Activated CD8-positive, alpha-beta memory T cell treated with anti-CD3 and anti-CD28 coated beads, Interleukin-2, amount 50 U/mL, for 4 hours (primary cell): ENCODE measurements around the gene USP5.

ENCODE experiments used
- DNase-seq: peaks from one replicate; pipeline ENCODE4 v3.0.0-alpha.2; 2020

The USP5 gene, protein sequence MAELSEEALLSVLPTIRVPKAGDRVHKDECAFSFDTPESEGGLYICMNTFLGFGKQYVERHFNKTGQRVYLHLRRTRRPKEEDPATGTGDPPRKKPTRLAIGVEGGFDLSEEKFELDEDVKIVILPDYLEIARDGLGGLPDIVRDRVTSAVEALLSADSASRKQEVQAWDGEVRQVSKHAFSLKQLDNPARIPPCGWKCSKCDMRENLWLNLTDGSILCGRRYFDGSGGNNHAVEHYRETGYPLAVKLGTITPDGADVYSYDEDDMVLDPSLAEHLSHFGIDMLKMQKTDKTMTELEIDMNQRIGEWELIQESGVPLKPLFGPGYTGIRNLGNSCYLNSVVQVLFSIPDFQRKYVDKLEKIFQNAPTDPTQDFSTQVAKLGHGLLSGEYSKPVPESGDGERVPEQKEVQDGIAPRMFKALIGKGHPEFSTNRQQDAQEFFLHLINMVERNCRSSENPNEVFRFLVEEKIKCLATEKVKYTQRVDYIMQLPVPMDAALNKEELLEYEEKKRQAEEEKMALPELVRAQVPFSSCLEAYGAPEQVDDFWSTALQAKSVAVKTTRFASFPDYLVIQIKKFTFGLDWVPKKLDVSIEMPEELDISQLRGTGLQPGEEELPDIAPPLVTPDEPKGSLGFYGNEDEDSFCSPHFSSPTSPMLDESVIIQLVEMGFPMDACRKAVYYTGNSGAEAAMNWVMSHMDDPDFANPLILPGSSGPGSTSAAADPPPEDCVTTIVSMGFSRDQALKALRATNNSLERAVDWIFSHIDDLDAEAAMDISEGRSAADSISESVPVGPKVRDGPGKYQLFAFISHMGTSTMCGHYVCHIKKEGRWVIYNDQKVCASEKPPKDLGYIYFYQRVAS

GRCh38 chr12:6851921-6852650 is at the start of gene USP5:
Gene USP5 (plus strand): TSS chr12:6852150. CDS start chr12:6852180, 30 bp downstream.
- DNase-seq: peak; percentile 96

DNA sequence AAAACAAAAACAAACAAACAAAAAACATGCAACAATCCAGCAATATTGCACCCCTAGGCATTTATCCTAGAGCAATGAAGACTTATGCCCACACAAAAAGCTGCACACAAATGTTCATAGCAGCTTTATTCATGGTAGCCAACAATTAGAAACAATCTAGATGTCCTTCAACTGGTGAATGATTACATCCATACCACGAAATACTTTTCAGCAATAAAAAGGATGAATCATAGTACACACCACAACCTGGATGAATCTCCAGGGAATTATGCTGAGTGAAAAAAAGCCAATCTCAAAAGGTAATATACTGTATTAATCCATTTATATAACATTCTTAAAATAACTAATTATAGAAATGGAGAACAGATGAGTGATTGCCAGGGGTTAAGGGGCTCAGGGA is 44.8 kb upstream of the USP5 start:
- no peak for DNase-seq

- DNase-seq: no peak
These were observed 42.9 kb upstream of the USP5 start for GRCh38 chr12:6809056-6809455.

GRCh38 chr12:6810758-6811157 is 41.2 kb upstream of the USP5 start:
- DNase-seq: no peak

DNA sequence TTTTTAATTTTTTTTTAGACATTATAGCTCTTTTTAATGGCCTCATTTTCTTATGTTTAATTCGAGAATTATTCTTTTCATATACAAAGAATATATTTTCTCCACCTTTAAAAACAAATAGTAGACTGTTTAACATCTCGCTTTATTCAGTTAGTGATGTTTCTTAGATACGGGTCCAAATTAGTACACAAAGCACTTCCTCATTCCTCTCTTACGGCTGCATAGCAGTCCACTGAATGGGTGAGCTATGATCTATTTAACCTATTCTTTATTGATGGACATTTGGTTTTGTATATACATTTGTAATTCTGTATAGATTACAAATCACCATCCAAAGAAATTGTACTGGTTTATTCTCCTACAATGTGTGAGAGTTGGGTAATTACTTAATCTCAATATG is 38.6 kb upstream of the USP5 start:
- DNase-seq: no peak

DNA sequence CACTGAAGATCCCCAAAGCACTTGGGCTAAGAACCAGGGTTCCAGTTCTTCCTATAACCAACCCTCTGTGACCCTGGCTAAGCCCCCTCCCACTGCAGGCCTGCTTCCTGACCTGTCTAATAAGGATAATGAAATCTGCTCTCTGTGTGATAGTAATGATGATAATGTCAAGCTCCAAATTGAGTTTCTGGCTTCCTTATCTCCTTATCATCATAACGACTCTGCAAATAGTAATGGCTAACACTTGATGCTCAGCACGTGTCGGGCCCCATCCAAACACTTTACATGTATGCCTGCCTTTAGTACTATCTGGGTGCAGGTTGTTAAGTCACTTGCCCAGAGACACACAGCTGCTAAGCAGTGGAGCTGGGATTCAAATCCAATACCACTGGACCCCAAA is 35.4 kb upstream of the USP5 start:
- DNase-seq: no peak

- DNase-seq: no peak
These were observed 34.9 kb upstream of the USP5 start for GRCh38 chr12:6817098-6817497.

- DNase-seq: no peak
These were observed 34.2 kb upstream of the USP5 start for GRCh38 chr12:6817662-6818157.

GRCh38 chr12:6818222-6818621 is 33.7 kb upstream of the USP5 start:
- no peak for DNase-seq

DNA sequence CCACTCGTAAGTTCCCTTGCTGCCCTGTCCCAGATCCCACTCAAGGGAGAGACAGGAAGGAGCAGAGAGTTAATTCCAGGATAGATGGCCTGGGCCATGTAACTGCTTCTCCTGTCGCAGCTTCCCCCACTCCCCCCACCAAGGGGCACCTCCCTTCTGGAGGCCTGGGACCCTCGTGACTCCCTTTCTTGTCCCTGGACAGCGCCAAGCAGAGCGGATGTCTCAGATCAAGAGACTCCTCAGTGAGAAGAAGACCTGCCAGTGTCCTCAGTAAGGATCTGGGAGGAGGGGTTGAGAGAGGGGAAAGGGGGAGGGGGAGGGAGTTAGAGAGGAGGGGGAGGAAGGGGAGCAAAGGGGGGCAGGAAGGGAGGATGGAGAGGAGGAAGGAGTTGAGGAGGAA is 33.3 kb upstream of the USP5 start:
- no peak for DNase-seq

DNA sequence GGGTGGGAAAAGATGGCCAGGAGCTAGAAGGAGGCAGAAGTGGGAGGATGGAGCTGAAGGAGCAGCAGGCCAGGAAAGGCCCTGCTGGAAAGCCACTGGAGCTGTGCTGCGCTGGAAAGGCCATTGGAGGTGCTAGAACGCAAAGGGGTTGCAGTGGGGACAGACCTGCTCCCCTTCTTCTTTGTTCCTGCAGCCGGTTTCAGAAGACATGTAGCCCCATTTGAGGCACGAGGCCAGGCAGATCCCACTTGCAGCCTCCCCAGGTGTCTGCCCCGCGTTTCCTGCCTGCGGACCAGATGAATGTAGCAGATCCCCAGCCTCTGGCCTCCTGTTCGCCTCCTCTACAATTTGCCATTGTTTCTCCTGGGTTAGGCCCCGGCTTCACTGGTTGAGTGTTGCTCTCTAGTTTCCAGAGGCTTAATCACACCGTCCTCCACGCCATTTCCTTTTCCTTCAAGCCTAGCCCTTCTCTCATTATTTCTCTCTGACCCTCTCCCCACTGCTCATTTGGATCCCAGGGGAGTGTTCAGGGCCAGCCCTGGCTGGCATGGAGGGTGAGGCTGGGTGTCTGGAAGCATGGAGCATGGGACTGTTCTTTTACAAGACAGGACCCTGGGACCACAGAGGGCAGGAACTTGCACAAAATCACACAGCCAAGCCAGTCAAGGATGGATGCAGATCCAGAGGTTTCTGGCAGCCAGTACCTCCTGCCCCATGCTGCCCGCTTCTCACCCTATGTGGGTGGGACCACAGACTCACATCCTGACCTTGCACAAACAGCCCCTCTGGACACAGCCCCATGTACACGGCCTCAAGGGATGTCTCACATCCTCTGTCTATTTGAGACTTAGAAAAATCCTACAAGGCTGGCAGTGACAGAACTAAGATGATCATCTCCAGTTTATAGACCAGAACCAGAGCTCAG is 32.6 kb upstream of the USP5 start:
- DNase-seq: no peak

- DNase-seq: no peak
These were observed 31.8 kb upstream of the USP5 start for GRCh38 chr12:6820166-6820565.

GRCh38 chr12:6821591-6822425 is 30.1 kb upstream of the USP5 start, which contains the start of gene GPR162:
Gene GPR162 (plus strand): TSS chr12:6821821. CDS start chr12:6823899, 2,078 bp downstream.
- DNase-seq: no peak

DNA sequence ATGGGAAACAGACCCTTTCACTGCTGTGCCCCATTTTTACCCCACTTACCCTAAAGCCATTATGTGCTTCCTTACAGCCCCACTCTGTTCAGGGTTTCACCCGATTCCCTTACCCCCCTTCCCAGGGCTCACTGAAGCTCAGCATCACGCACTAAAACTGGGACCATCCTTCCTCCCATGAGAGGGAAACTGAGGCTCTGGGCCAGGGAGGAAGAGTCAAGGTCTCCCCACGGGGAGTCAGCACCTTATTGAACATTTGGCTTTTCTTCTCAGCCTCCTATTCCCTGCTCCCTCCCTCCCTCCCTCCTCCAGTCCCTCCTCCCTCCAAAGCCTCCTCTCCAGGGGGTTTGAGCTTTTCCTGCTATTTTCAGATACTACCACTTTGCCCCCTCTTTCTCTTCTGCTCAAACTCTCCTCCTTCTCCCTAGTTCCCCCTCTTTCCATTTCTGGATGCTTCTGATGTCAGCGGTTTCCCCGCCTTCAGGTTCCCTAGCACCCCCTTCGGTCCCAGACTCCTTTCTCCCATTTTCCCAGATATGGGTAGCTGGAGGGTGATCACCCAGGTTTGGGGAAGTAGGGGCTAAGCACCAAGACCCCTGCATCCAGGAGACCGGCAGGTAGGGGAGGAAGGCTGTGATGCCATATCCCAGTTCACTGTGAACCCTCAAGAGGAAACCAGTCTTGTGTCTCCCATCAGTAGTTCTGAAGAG is 29.4 kb upstream of the USP5 start:
- DNase-seq: no peak

- no peak for DNase-seq
These were observed 28.5 kb upstream of the USP5 start for GRCh38 chr12:6823182-6824084.

DNA sequence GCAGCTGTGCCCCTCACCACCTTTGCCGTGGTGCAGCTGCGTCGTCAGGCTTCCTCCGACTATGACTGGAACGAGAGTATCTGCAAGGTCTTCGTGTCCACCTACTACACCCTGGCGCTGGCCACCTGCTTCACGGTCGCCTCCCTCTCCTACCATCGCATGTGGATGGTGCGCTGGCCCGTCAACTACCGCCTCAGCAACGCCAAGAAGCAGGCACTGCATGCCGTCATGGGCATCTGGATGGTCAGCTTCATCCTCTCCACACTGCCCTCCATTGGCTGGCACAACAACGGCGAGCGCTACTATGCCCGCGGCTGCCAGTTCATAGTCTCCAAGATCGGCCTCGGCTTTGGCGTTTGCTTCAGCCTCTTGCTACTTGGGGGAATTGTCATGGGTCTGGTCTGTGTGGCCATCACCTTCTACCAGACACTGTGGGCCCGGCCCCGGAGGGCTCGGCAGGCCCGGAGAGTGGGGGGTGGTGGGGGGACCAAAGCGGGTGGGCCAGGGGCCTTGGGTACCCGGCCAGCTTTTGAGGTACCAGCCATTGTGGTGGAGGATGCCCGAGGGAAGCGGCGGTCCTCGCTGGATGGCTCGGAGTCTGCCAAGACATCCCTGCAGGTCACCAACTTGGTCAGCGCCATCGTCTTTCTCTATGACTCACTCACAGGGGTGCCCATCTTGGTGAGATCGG is 27.7 kb upstream of the USP5 start:
- no peak for DNase-seq

DNA sequence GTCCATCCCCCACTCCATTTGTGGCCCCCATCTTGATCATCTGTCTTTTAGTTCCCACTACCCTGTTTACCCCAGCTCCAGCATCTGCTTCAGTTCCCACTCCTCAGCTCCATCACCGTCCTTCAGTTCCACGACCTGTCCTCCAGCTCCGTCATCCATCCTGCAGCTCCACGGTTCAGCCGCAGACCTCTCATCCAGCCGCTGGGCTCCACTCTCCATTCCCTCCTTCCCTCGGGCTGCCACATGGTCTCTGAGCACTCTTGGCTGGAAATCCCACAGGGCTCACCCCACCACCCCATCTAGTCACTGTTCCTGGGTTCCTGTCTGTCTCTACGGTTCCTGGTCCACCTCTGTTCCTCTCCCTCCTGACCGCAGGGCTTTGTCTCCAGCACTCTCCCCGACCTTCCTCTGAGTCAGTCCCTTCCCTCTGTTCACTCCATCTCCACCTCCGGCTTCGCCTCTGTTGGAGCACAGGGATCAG is 27.0 kb upstream of the USP5 start:
- DNase-seq: no peak

- peak; percentile 81 for DNase-seq
These were observed 26.4 kb upstream of the USP5 start for GRCh38 chr12:6825398-6826124.
